ENCODE measurements around the gene SCRN3. TPM values are rescaled to one million over a fixed set of nuclear protein-coding genes. Genes with fewer than 3 reads are reported as not detected.
"Not testable (repeated sequence)": the region's sequence is repeated elsewhere in the genome, so short reads cannot be mapped to it uniquely, and the experiment has no call there.

Gene SCRN3
- total RNA-seq, 1 donor from 2014 or later: 15.7 TPM

GRCh38 chr2:174376967-174377366 is 18.6 kb upstream of the SCRN3 start:
- no peak for DNase-seq (ENCODE audit: extremely low spot score in 2 of 2)
- Histone ChIP-seq H3K9me3 (no peaks in the 10 kb centered on the region), H3K4me3 (no peak overlapping the region), H3K36me3 (peaks cover 0 to 60% of the 10 kb centered on the region in 2 donors), H3K27ac (no peak overlapping the region), H3K27me3 (no peaks in the 10 kb centered on the region), H3K4me1 (no peaks in the 10 kb centered on the region)
- TF ChIP-seq POLR2A (IDR thresholded peaks at IDR 0.05) (no peak), POLR2AphosphoS5 (IDR thresholded peaks at IDR 0.05; ENCODE audit: insufficient read depth in 1 of 2, low read depth in 1 of 2) (no peak), CTCF (IDR thresholded peaks at IDR 0.05) (no peak)
- intact Hi-C loops (cut with DNase I): no loop called here

- Histone ChIP-seq H3K36me3 (peaks cover 0 to 46% of the 10 kb centered on the region in 2 donors), H3K4me1 (no peaks in the 10 kb centered on the region)
These were observed 11.7 kb upstream of the SCRN3 start for GRCh38 chr2:174383796-174384195.

GRCh38 chr2:174385201-174385600 is 10.3 kb upstream of the SCRN3 start:
- H3K9me3 ChIP-seq: no peaks in the 10 kb centered on the region
- H3K4me3 ChIP-seq: no peak overlapping the region
- no peak for DNase-seq (ENCODE audit: extremely low spot score in 2 of 2)
- TF ChIP-seq POLR2AphosphoS5 (IDR thresholded peaks at IDR 0.05; ENCODE audit: insufficient read depth in 1 of 2, low read depth in 1 of 2): no peak
- TF ChIP-seq POLR2A (IDR thresholded peaks at IDR 0.05): no peak
- TF ChIP-seq CTCF (IDR thresholded peaks at IDR 0.05): no peak
- intact Hi-C loops (cut with DNase I): no loop called here
- peaks cover 0 to 33% of the 10 kb centered on the region in 2 donors for H3K36me3 ChIP-seq
- no peaks in the 10 kb centered on the region for H3K4me1 ChIP-seq
- no peaks in the 10 kb centered on the region for H3K27me3 ChIP-seq
- H3K27ac ChIP-seq: no peak overlapping the region

More at GRCh38 chr2:174383796-174384195, 11.7 kb upstream of the SCRN3 start:
- DNase-seq (ENCODE audit: extremely low spot score in 2 of 2): no peak
- intact Hi-C loops (cut with DNase I): no loop called here
- TF ChIP-seq POLR2AphosphoS5 (IDR thresholded peaks at IDR 0.05; ENCODE audit: insufficient read depth in 1 of 2, low read depth in 1 of 2): no peak
- no peak for TF ChIP-seq CTCF (IDR thresholded peaks at IDR 0.05)
- TF ChIP-seq POLR2A (IDR thresholded peaks at IDR 0.05): no peak
- no peak overlapping the region for H3K4me3 ChIP-seq
- no peaks in the 10 kb centered on the region for H3K9me3 ChIP-seq
- H3K27ac ChIP-seq: no peak overlapping the region
- H3K27me3 ChIP-seq: no peaks in the 10 kb centered on the region

- H3K27ac ChIP-seq; intact Hi-C loops (cut with DNase I); H3K4me3 ChIP-seq; H3K27me3 ChIP-seq; DNase-seq (ENCODE audit: extremely low spot score in 2 of 2); H3K9me3 ChIP-seq: not testable (repeated sequence)
- peaks cover 13% of the 10 kb centered on the region for H3K4me1 ChIP-seq
- H3K36me3 ChIP-seq: peaks cover 0 to 20% of the 10 kb centered on the region in 2 donors
These were observed 6.8 kb upstream of the SCRN3 start for GRCh38 chr2:174388706-174389105.

GRCh38 chr2:174389542-174389941 is 6.0 kb upstream of the SCRN3 start:
- intact Hi-C loops (cut with DNase I): no loop called here
- peaks cover 22% of the 10 kb centered on the region for H3K4me1 ChIP-seq
- TF ChIP-seq POLR2AphosphoS5 (IDR thresholded peaks at IDR 0.05; ENCODE audit: insufficient read depth in 1 of 2, low read depth in 1 of 2): no peak
- no peak for TF ChIP-seq POLR2A (IDR thresholded peaks at IDR 0.05)
- no peak for TF ChIP-seq CTCF (IDR thresholded peaks at IDR 0.05)
- peaks cover 0 to 20% of the 10 kb centered on the region in 2 donors for H3K36me3 ChIP-seq
- H3K4me3 ChIP-seq: no peak overlapping the region
- DNase-seq (ENCODE audit: extremely low spot score in 2 of 2): no peak
- H3K27me3 ChIP-seq: no peaks in the 10 kb centered on the region
- no peaks in the 10 kb centered on the region for H3K9me3 ChIP-seq
- no peak overlapping the region for H3K27ac ChIP-seq

- H3K27ac ChIP-seq; H3K4me3 ChIP-seq; intact Hi-C loops (cut with DNase I); H3K27me3 ChIP-seq; DNase-seq (ENCODE audit: extremely low spot score in 2 of 2); H3K9me3 ChIP-seq: not testable (repeated sequence)
- H3K36me3 ChIP-seq: peaks cover 0 to 20% of the 10 kb centered on the region in 2 donors
- H3K4me1 ChIP-seq: peaks cover 25% of the 10 kb centered on the region
These were observed 5.2 kb upstream of the SCRN3 start for GRCh38 chr2:174390303-174390702.

Measured in vagina (tissue), 2 donors.